Astrocyte of the cerebellum (primary cell): ENCODE measurements around the gene SLC2A4.

Experiments
- DNase-seq: peaks from one replicate; pipeline ENCODE4 v3.0.0-alpha.2; 2011; ENCODE audit warnings: low read depth
- H3K4me3 ChIP-seq: 2 replicates; pipeline ENCODE4 v1.5.1; 2011; ENCODE audit warnings: mild to moderate bottlenecking, low read depth, low read length, moderate library complexity
- CTCF ChIP-seq: IDR thresholded peaks from 2 replicates; pipeline ENCODE4 v1.5.1; 2012; ENCODE audit warnings: low read length, low read depth, moderate library complexity, mild to moderate bottlenecking; ENCODE audit errors: missing control alignments
- in situ Hi-C: cut with HindIII; loops from 2 replicates; pipeline ENCODE4 v1.10.0; 2017; ENCODE audit warnings: low sequenced_read_pairs

The SLC2A4 gene

GRCh38 chr17:7253082-7253481 lies 28.4 kb upstream of the SLC2A4 start:
- in situ Hi-C loops: no loop called here

GRCh38 chr17:7254511-7254910 lies 27.0 kb upstream of the SLC2A4 start:
- no peak for DNase-seq
- in situ Hi-C loops: no loop called here
- no peak overlapping the region for H3K4me3 ChIP-seq
- TF ChIP-seq CTCF: no peak

More at GRCh38 chr17:7253082-7253481, 28.4 kb upstream of the SLC2A4 start:
- H3K4me3 ChIP-seq: peak overlapping the region; percentile 84
- TF ChIP-seq CTCF: no peak
- DNase-seq: no peak

GRCh38 chr17:7256766-7257456 lies 24.6 kb upstream of the SLC2A4 start:
- no peak overlapping the region for H3K4me3 ChIP-seq
- TF ChIP-seq CTCF: no peak
- in situ Hi-C loops: no loop called here
- DNase-seq: no peak

- in situ Hi-C loops: no loop called here
- no peak for TF ChIP-seq CTCF
- no peak for DNase-seq
These were observed 22.6 kb upstream of the SLC2A4 start for GRCh38 chr17:7258731-7259554.

GRCh38 chr17:7259555-7259889 lies 22.0 kb upstream of the SLC2A4 start:
- no peak overlapping the region for H3K4me3 ChIP-seq
- no peak for DNase-seq

More at GRCh38 chr17:7258731-7259554, 22.6 kb upstream of the SLC2A4 start:
- no peak overlapping the region for H3K4me3 ChIP-seq

GRCh38 chr17:7260151-7260550 lies 21.4 kb upstream of the SLC2A4 start:
- DNase-seq: no peak
- TF ChIP-seq CTCF: no peak
- H3K4me3 ChIP-seq: no peak overlapping the region
- in situ Hi-C loops: no loop called here

More at GRCh38 chr17:7259555-7259889, 22.0 kb upstream of the SLC2A4 start:
- in situ Hi-C loops: no loop called here
- no peak for TF ChIP-seq CTCF
